Measurements from ENCODE around the gene ZMYM1. TPM values are rescaled to one million over a fixed set of nuclear protein-coding genes. Genes with fewer than 3 reads are reported as not detected.
"Not testable (repeated sequence)": the region's sequence is repeated elsewhere in the genome, so short reads cannot be mapped to it uniquely, and the experiment has no call there.

ZMYM1 gene
- total RNA-seq, 1 donor from 2014 or later, result 31.8 TPM

DNA sequence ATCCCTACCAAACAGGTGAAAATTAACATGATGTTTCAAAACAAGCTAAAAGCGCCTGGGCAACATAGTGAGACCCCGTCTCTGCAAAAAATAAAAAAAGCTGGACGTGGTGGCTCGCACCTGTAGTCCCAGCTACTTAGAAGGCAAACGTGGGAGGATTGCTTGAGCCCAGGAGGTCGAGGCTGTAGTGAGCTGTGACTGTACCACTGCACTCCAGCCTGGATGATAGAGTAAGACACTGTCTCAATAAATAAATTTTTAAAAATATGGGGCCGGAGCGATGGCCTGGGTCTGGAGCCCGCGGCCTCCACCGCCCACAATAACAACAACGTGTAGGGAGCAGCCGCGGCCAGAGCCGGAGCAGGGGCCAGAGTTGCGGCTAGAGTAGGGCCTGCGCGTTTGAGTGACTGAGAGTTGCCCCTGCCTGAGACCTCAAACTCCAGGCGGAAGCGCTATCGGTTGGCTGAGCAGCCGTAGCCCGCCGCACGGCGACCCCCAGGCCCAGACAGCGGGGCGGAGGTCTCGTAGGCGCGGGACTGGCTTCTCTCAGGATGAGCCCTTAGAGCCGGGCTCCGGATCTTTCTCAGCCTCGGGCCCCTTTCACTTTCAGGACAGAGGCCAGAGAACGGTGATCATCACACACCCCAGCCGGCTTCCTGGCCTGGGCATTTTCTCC lies 41.4 kb downstream of the ZMYM1 start:
- H3K9me3 Mint-ChIP-seq, result no peaks in the 10 kb centered on the region
- TF ChIP-seq, protein P1, sequence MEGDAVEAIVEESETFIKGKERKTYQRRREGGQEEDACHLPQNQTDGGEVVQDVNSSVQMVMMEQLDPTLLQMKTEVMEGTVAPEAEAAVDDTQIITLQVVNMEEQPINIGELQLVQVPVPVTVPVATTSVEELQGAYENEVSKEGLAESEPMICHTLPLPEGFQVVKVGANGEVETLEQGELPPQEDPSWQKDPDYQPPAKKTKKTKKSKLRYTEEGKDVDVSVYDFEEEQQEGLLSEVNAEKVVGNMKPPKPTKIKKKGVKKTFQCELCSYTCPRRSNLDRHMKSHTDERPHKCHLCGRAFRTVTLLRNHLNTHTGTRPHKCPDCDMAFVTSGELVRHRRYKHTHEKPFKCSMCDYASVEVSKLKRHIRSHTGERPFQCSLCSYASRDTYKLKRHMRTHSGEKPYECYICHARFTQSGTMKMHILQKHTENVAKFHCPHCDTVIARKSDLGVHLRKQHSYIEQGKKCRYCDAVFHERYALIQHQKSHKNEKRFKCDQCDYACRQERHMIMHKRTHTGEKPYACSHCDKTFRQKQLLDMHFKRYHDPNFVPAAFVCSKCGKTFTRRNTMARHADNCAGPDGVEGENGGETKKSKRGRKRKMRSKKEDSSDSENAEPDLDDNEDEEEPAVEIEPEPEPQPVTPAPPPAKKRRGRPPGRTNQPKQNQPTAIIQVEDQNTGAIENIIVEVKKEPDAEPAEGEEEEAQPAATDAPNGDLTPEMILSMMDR (conservative IDR thresholded peaks at IDR 0.05), result no peak
- peaks cover 3% of the 10 kb centered on the region for H3K36me3 Mint-ChIP-seq
- H3K4me3 Mint-ChIP-seq, result no peak overlapping the region
- no peaks in the 10 kb centered on the region for H3K4me1 Mint-ChIP-seq (ENCODE audit: unreplicated experiment)
- DNase-seq (ENCODE audit: extremely low spot score, unreplicated experiment), result no peak
- H3K27me3 Mint-ChIP-seq, result no peaks in the 10 kb centered on the region
- no peak overlapping the region for H3K27ac Mint-ChIP-seq

DNA sequence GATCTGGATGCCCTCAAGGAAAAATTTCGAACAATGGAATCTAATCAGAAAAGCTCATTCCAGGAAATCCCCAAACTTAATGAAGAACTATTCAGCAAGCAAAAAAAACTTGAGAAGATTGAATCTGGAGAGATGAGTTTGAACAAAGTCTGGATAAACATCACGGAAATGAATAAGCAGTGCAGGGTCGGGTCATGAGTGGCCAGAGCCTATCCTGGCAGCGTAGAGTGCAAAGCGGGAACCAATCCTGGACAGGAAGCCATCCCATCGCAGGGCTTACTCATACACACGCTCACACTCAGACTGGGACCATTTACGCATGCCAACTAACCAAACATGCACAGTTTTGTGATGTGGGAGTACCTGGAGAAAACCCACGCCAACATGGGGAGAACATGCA lies 43.1 kb downstream of the ZMYM1 start:
- Mint-ChIP-seq H3K27me3 (no peaks in the 10 kb centered on the region), H3K9me3 (no peaks in the 10 kb centered on the region), H3K36me3 (no peaks in the 10 kb centered on the region), H3K4me3 (no peak overlapping the region), H3K27ac (no peak overlapping the region), H3K4me1 (ENCODE audit: unreplicated experiment) (no peaks in the 10 kb centered on the region)
- DNase-seq (ENCODE audit: extremely low spot score, unreplicated experiment), result no peak
- TF ChIP-seq, protein P1 (conservative IDR thresholded peaks at IDR 0.05), result no peak

DNA sequence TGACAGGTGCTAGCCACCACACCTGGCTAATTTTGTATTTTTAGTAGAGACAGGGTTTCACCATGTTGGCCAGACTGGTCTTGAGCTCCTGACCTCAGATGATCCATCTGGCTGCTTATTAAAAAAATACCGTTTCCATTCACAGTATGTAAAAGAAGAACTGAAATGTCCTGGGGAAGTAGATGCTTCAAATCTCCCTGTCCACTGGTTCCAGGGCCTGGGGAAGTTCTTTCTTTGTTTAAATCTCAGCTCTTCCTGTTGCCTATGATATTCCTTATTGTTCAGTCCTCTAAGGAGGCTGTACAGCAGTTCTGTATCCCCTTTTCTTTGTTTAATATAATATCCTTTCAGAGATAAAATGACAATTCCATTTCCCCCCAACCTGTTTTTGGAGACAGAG lies 47.4 kb downstream of the ZMYM1 start:
- H3K36me3 Mint-ChIP-seq, result no peaks in the 10 kb centered on the region
- H3K4me1 Mint-ChIP-seq (ENCODE audit: unreplicated experiment), result no peaks in the 10 kb centered on the region
- TF ChIP-seq, protein P1 (conservative IDR thresholded peaks at IDR 0.05), result no peak
- no peaks in the 10 kb centered on the region for H3K9me3 Mint-ChIP-seq
- H3K27me3 Mint-ChIP-seq, result no peaks in the 10 kb centered on the region
- no peak overlapping the region for H3K27ac Mint-ChIP-seq
- DNase-seq (ENCODE audit: extremely low spot score, unreplicated experiment), result no peak
- no peak overlapping the region for H3K4me3 Mint-ChIP-seq

DNA sequence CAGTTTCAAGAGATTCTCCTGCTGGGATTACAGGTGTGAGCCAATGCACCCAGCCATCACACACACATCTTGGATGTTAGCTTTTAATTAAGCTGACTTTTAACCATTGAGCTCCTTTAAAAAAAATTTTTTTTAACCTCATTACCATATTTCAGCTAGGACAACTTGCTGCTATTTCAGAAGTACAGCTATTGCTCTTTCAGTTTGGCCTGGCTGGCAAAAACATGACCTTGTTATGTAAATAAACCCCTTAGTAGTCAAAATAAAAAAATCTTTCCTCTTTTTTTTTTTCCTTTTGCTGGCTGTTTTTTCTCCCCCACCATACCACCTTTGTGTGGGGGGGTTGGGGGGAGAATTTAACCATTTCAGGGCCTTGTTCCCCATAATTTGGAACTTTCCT lies 49.9 kb downstream of the ZMYM1 start:
- Mint-ChIP-seq H3K27ac (no peak overlapping the region), H3K4me1 (ENCODE audit: unreplicated experiment) (no peaks in the 10 kb centered on the region), H3K9me3 (no peaks in the 10 kb centered on the region), H3K27me3 (no peaks in the 10 kb centered on the region), H3K4me3 (no peak overlapping the region), H3K36me3 (no peaks in the 10 kb centered on the region)
- TF ChIP-seq, protein P1 (conservative IDR thresholded peaks at IDR 0.05), result no peak
- DNase-seq (ENCODE audit: extremely low spot score, unreplicated experiment), result no peak

DNA sequence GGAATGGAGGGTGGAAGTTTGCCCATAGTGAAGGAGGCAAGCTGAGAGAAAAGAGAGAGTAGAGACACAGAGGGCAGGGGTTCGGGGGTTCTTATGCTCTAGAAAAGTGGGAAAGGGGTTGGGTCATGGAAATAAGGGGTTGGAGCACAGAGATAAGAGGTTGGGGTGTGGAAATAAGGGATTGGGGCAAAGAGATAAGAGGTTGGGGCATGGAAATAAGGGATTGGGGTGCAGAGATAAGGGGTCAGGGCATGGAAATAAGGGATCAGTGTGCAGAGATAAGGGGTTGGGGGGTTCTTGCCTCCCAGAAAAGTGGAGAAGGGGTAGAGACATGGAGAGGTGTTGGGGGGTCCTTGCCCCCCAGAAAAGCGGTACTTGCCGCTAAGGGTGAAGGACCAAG lies 57.6 kb downstream of the ZMYM1 start:
- TF ChIP-seq, protein P1 (conservative IDR thresholded peaks at IDR 0.05), result no peak

DNA sequence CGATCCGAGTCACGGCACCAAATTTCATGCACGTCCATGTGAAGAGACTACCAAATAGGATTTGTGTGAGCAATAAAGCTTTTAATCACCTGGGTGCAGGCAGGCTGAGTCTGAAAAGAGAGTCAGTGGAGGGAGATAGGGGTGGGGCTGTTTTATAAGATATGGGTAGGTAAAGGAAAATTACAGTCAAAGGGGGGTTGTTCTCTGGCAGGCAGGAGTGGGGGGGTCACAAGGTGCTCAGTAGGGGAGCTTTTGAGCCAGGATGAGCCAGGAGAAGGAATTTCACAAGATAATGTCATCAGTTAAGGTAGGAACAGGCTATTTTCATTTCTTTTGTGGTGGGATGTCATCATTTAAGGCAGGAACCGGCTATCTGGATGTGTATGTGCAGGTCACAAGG lies 58.4 kb downstream of the ZMYM1 start:
- H3K4me1 Mint-ChIP-seq (ENCODE audit: unreplicated experiment); H3K9me3 Mint-ChIP-seq; DNase-seq (ENCODE audit: extremely low spot score, unreplicated experiment); H3K4me3 Mint-ChIP-seq; H3K27ac Mint-ChIP-seq; H3K36me3 Mint-ChIP-seq: not testable (repeated sequence)
- H3K27me3 Mint-ChIP-seq, result peaks cover 14% of the 10 kb centered on the region

More for the DNA sequence above, 57.6 kb downstream of the ZMYM1 start:
- H3K4me3 Mint-ChIP-seq, result no peak overlapping the region
- no peaks in the 10 kb centered on the region for H3K9me3 Mint-ChIP-seq
- H3K4me1 Mint-ChIP-seq (ENCODE audit: unreplicated experiment), result no peaks in the 10 kb centered on the region
- H3K27ac Mint-ChIP-seq, result no peak overlapping the region
- peaks cover 14% of the 10 kb centered on the region for H3K27me3 Mint-ChIP-seq
- H3K36me3 Mint-ChIP-seq, result no peaks in the 10 kb centered on the region
- DNase-seq (ENCODE audit: extremely low spot score, unreplicated experiment), result no peak

DNA sequence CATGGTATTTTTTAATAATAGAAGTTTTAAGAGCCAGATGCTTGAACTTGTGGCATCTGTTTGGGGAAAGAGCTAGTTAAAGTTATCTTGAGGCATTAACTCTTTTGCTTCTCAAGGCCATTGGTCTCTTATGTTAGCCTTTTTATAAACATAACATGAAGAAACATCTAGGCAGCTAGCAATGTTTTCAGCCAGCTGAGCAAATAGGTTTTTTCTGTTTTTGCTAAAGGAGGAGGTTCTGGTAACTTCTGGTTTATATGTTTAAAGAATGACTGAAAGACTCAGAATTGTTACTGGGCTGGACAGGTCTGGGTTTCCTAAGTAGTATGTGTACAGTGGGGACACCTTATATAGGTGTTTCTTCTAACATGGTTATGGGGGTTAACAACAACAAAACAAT lies 63.1 kb downstream of the ZMYM1 start:
- H3K4me1 Mint-ChIP-seq (ENCODE audit: unreplicated experiment); DNase-seq (ENCODE audit: extremely low spot score, unreplicated experiment); H3K36me3 Mint-ChIP-seq; H3K4me3 Mint-ChIP-seq; H3K9me3 Mint-ChIP-seq; H3K27ac Mint-ChIP-seq; H3K27me3 Mint-ChIP-seq: not testable (repeated sequence)

DNA sequence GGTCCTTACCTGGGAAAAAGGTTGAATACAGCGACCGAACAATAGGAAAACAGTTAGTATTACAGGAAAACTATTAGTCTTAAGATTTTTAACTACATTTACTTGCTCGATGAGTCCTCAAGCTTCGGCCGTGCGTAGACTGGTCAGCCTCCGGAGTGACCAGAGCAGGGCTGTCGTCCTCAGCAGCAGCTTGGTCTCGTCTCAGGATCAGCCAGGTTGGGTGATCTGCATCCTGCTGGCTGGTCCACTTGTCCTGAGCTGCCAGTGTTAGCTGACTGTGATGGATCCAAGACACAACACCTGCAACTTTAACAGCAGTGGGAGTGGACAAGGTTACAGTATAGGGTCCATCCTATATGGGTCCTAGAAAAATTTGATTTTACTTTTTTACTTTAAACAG lies 63.5 kb downstream of the ZMYM1 start:
- not testable (repeated sequence) for H3K4me1 Mint-ChIP-seq (ENCODE audit: unreplicated experiment); H3K27ac Mint-ChIP-seq; H3K4me3 Mint-ChIP-seq; DNase-seq (ENCODE audit: extremely low spot score, unreplicated experiment); H3K9me3 Mint-ChIP-seq; H3K36me3 Mint-ChIP-seq; H3K27me3 Mint-ChIP-seq

Measured in type B pancreatic cell (in vitro differentiated cells).